IMR-90 (cell line): Measurements from ENCODE around the gene TNK2. TPM values are rescaled to one million over a fixed set of nuclear protein-coding genes. Genes with fewer than 3 reads are reported as not detected.
"Not testable (repeated sequence)": the region's sequence is repeated elsewhere in the genome, so short reads cannot be mapped to it uniquely, and the experiment has no call there.

Source experiments
- ATAC-seq: fragments of 200-7000 bp; cut with Tn5 transposase; 2 replicates; pipeline ENCODE4 v1.9.1; 2020; ENCODE audit warnings: low read depth, mild to moderate bottlenecking, moderate library complexity
- BruUV-seq: library from RNA; stranded (reverse); fragments of 400-500 nt; replicated peaks from 2 replicates; lab custom pipeline; 2021; lab: Mats Ljungman, UMichigan
- CTCF ChIA-PET: fragments of 300-600 bp; formaldehyde crosslinking; extraction: SDS; loops from one replicate; lab custom pipeline; 2021; ENCODE audit warnings: antibody characterized with exemption; lab: Yijun Ruan, JAX
- POLR2A ChIA-PET: fragments of 300-600 bp; sonication (Branson Sonifier 250); formaldehyde crosslinking; loops from one replicate; lab custom pipeline; 2022; ENCODE audit warnings: antibody characterized with exemption; ENCODE audit not compliant: unreplicated experiment; lab: Charles Lee
- DNase-seq: peaks from one replicate; pipeline ENCODE4 v3.0.0; 2013
- H2AFZ ChIP-seq: replicated peaks from 2 replicates; pipeline ENCODE3; 2013; ENCODE audit warnings: low read length, mild to moderate bottlenecking; ENCODE audit not compliant: poor library complexity
- H2AK5ac ChIP-seq: 2 replicates; pipeline ENCODE4 v1.6.1; 2013; ENCODE audit warnings: low read depth, low read length, inconsistent platforms
- H2AK9ac ChIP-seq: replicated peaks from 2 replicates; pipeline ENCODE3; 2013; ENCODE audit warnings: mild to moderate bottlenecking, low read depth, low read length, moderate library complexity; ENCODE audit not compliant: poor library complexity
- H2BK120ac ChIP-seq: 2 replicates; pipeline ENCODE4 v1.6.1; 2013; ENCODE audit warnings: low read depth, low read length, inconsistent platforms
- H2BK15ac ChIP-seq: 3 replicates; pipeline ENCODE4 v1.6.1; 2013; ENCODE audit warnings: low read depth, low read length, inconsistent platforms
- H2BK20ac ChIP-seq: 2 replicates; pipeline ENCODE4 v1.6.1; 2013; ENCODE audit warnings: low read depth, mild to moderate bottlenecking, inconsistent platforms, low read length, moderate library complexity
- H2BK5ac ChIP-seq: 2 replicates; pipeline ENCODE4 v1.6.1; 2013; ENCODE audit warnings: mild to moderate bottlenecking, low read depth, low read length, inconsistent platforms; ENCODE audit not compliant: poor library complexity, severe bottlenecking
- H3K14ac ChIP-seq: replicated peaks from 2 replicates; pipeline ENCODE4 v1.6.1; 2013; ENCODE audit warnings: low read depth, low read length, inconsistent platforms
- H3K18ac ChIP-seq: 2 replicates; pipeline ENCODE4 v1.6.1; 2013; ENCODE audit warnings: low read depth, low read length, control low read depth
- H3K23ac ChIP-seq: 2 replicates; pipeline ENCODE4 v1.6.1; 2013; ENCODE audit warnings: low read depth, low read length, inconsistent platforms
- H3K27ac ChIP-seq: 2 replicates; pipeline ENCODE4 v1.5.1; 2013; ENCODE audit warnings: mild to moderate bottlenecking, control low read depth, low read length; ENCODE audit not compliant: insufficient read depth
- H3K27me3 ChIP-seq: 2 replicates; pipeline ENCODE4 v1.6.1; 2013; ENCODE audit warnings: low read length; ENCODE audit not compliant: control insufficient read depth, insufficient read depth
- H3K36me3 ChIP-seq: 2 replicates; pipeline ENCODE4 v1.6.1; 2013; ENCODE audit warnings: low read length, mixed read lengths; ENCODE audit not compliant: control insufficient read depth, insufficient read depth
- H3K4ac ChIP-seq: 2 replicates; pipeline ENCODE4 v1.6.1; 2013; ENCODE audit warnings: low read depth, low read length, inconsistent platforms
- H3K4me1 ChIP-seq: 2 replicates; pipeline ENCODE4 v1.6.1; 2013; ENCODE audit warnings: low read length, mixed read lengths; ENCODE audit not compliant: control insufficient read depth, insufficient read depth
- H3K4me2 ChIP-seq: 2 replicates; pipeline ENCODE4 v1.6.1; 2013; ENCODE audit warnings: low read depth, mild to moderate bottlenecking, control low read depth, low read length, moderate library complexity
- H3K4me3 ChIP-seq: 2 replicates; pipeline ENCODE4 v1.5.1; 2013; ENCODE audit warnings: low read depth, mild to moderate bottlenecking, control low read depth, low read length, moderate library complexity; ENCODE audit not compliant: insufficient read depth
- H3K56ac ChIP-seq: 2 replicates; pipeline ENCODE4 v1.6.1; 2013; ENCODE audit warnings: low read length, inconsistent platforms; ENCODE audit not compliant: insufficient read depth; ENCODE audit errors: extremely low read depth
- H3K79me1 ChIP-seq, 2 experiments: 2 replicates each; pipeline ENCODE4 v1.6.1; 2013; ENCODE audit warnings: low read length in 2 of 2, inconsistent platforms in 1 of 2, low read depth in 1 of 2
- H3K9ac ChIP-seq: 2 replicates; pipeline ENCODE4 v1.6.1; 2013; ENCODE audit warnings: low read depth, low read length, control low read depth
- H3K9me1 ChIP-seq: 2 replicates; pipeline ENCODE4 v1.6.1; 2013; ENCODE audit warnings: low read length, inconsistent platforms; ENCODE audit not compliant: insufficient read depth
- H3K9me3 ChIP-seq: 2 replicates; pipeline ENCODE4 v1.6.1; 2013; ENCODE audit warnings: low read length; ENCODE audit not compliant: control insufficient read depth, insufficient read depth
- H4K20me1 ChIP-seq: 2 replicates; pipeline ENCODE4 v1.6.1; 2013; ENCODE audit warnings: low read length, inconsistent platforms; ENCODE audit not compliant: insufficient read depth
- H4K5ac ChIP-seq: 2 replicates; pipeline ENCODE4 v1.6.1; 2013; ENCODE audit warnings: mild to moderate bottlenecking, low read depth, low read length, control low read depth
- H4K8ac ChIP-seq, 2 experiments: 2 replicates each; pipeline ENCODE4 v1.6.1; 2013; ENCODE audit warnings: low read depth in 2 of 2, low read length in 2 of 2, control low read depth in 1 of 2, inconsistent platforms in 1 of 2
- H4K91ac ChIP-seq: 2 replicates; pipeline ENCODE4 v1.6.1; 2013; ENCODE audit warnings: low read depth, low read length, inconsistent platforms; ENCODE audit not compliant: insufficient read depth
- CEBPB ChIP-seq: IDR thresholded peaks from 2 replicates; pipeline ENCODE4 v1.6.1; 2012; ENCODE audit warnings: low read depth, low read length, improper control_type of control experiment
- MAFK ChIP-seq: IDR thresholded peaks from 2 replicates; pipeline ENCODE4 v1.6.1; 2012; ENCODE audit warnings: low read depth, low read length, improper control_type of control experiment
- NFE2L2 ChIP-seq: fragments of 150-350 bp; IDR thresholded peaks from 2 replicates; pipeline ENCODE4 v1.6.1; 2016; ENCODE audit warnings: low read depth, mild to moderate bottlenecking, low read length
- POLR2A ChIP-seq: IDR thresholded peaks from 2 replicates; pipeline ENCODE4 v1.6.1; 2012; ENCODE audit warnings: mild to moderate bottlenecking, low read depth, low read length
- RAD21 ChIP-seq: IDR thresholded peaks from 2 replicates; pipeline ENCODE4 v1.6.1; 2012; ENCODE audit warnings: low read length, improper control_type of control experiment
- RFX5 ChIP-seq: IDR thresholded peaks from 2 replicates; pipeline ENCODE4 v1.8.0; 2012; ENCODE audit warnings: low read depth, mild to moderate bottlenecking, low read length, moderate library complexity
- USF2 ChIP-seq: fragments of 150-350 bp; IDR thresholded peaks from 2 replicates; pipeline ENCODE4 v1.6.1; 2017; ENCODE audit warnings: mild to moderate bottlenecking, antibody characterized with exemption, low read length, low read depth
- WGBS, 2 experiments: methylation state at CpG; one replicate each; pipeline versions ENCODE4 v1.1.5 to v1.1.7; 2013; ENCODE audit warnings: missing lambda C conversion rate in 2 of 2; ENCODE audit not compliant: insufficient read length in 1 of 2; ENCODE audit errors: extremely low coverage in 2 of 2; 5-methylcytosine and 5-hydroxymethylcytosine counted together
- dilution Hi-C: fragments of 300-500 bp; cut with HindIII; formaldehyde crosslinking; loops from one replicate; pipeline ENCODE4 v1.14.3; 2018; ENCODE audit warnings: low sequenced_read_pairs; ENCODE audit not compliant: unreplicated experiment
- in situ Hi-C: fragments of 300-500 bp; cut with MboI; formaldehyde crosslinking; loops from 3 replicates; pipeline ENCODE4 v1.14.3; 2019; ENCODE audit warnings: low sequenced_read_pairs, inconsistent platforms, mixed read lengths
- intact Hi-C: fragments of 100-400 bp; cut with micrococcal nuclease; formaldehyde crosslinking; loops from 2 replicates; pipeline ENCODE4 v1.10.0; 2022
- polyA plus RNA-seq, 3 experiments: library from polyadenylated mRNA; depleted of rRNA; stranded (reverse); fragments of >200 nt; gene quantifications; 2 replicates each; pipeline ENCODE4 v1.2.3, GENCODE V29; 2012; ENCODE audit warnings: low replicate concordance in 1 of 3
- total RNA-seq: library from RNA; depleted of rRNA; stranded (reverse); fragments of >200 nt; gene quantifications from 2 replicates; pipeline ENCODE4 v1.2.3, GENCODE V29; 2012
- TF ChIP-seq, protein P1 (sequence below): fragments of 150-350 bp; IDR thresholded peaks from 2 replicates; pipeline ENCODE4 v1.6.1; 2016; ENCODE audit warnings: low read depth, mild to moderate bottlenecking, low read length, moderate library complexity, borderline replicate concordance

TNK2 gene
- total and polyA plus RNA-seq, 2 of the 4 experiments (the other 2 are of a cell fraction), result 2.2 to 13.8 TPM

- Histone ChIP-seq H2BK120ac (no peak overlapping the region), H4K5ac (no peak overlapping the region), H3K27me3 (no peaks in the 10 kb centered on the region), H3K14ac (no peak overlapping the region), H2AFZ (no peak overlapping the region), H3K4me2 (no peak overlapping the region), H2AK9ac (no peak overlapping the region), H3K27ac (no peak overlapping the region), H4K20me1 (no peaks in the 10 kb centered on the region), H3K9me1 (no peaks in the 10 kb centered on the region), H3K23ac (no peak overlapping the region), H3K18ac (no peak overlapping the region), H3K4me3 (no peak overlapping the region), H2BK5ac (no peak overlapping the region), H3K9me3 (no peaks in the 10 kb centered on the region), H2AK5ac (no peak overlapping the region), H2BK15ac (no peak overlapping the region), H4K91ac (no peak overlapping the region), H4K8ac (no peak overlapping the region), H3K36me3 (peaks cover 5% of the 10 kb centered on the region; the same call in 1 of the 2 replicates), H2BK20ac (no peak overlapping the region), H3K9ac (no peak overlapping the region), H3K79me1 (no peaks in the 10 kb centered on the region), H3K4ac (no peak overlapping the region), H3K4me1 (no peaks in the 10 kb centered on the region), H3K56ac (no peak overlapping the region)
- intact Hi-C loops (no loop called here), in situ Hi-C loops (loop anchor here (25.0 kb wide), 1 partner anchor 269 kb away; no protein-coding TSS in a partner anchor), dilution Hi-C loops (no loop called here)
- TF ChIP-seq RFX5 (no peak), USF2 (no peak), NFE2L2 (no peak), RAD21 (no peak), CEBPB (no peak), POLR2A (no peak), MAFK (no peak)
- TF ChIP-seq, protein P1, sequence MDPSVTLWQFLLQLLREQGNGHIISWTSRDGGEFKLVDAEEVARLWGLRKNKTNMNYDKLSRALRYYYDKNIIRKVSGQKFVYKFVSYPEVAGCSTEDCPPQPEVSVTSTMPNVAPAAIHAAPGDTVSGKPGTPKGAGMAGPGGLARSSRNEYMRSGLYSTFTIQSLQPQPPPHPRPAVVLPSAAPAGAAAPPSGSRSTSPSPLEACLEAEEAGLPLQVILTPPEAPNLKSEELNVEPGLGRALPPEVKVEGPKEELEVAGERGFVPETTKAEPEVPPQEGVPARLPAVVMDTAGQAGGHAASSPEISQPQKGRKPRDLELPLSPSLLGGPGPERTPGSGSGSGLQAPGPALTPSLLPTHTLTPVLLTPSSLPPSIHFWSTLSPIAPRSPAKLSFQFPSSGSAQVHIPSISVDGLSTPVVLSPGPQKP, result no peak
- no peak for DNase-seq
- ChIA-PET POLR2A (no interaction called here), CTCF (no interaction called here)
- no peak for ATAC-seq
- BruUV-seq, result no TSS peak
- no CpG with 5 or more reads among the region's 7 CpGs for WGBS, 2 experiments
Observed at GRCh38 chr3:195956577-195956976, 48.2 kb upstream of the TNK2 start.

DNA sequence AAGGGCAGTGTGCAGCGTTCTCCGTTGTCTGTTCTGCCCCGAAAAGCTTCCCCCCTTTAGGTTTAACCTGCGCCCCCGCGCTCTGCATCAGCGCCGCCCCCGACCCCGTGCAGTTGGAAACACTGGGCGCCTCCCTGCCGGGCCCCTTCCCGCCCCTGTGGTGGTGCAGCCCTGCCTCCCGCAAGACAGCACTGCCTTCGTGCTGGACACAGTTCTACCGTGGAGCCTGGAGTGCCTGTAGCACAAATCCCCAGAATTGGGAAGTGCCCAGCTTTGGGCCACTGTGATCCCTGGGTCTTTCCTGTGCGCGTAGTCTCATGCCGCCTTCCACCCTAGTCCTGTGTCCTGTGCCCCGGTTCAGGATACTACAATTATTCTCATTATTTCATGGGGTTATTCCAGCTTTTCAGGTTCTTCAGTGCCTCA is 47.1 kb upstream of the TNK2 start:
- H3K27ac ChIP-seq, H2BK20ac ChIP-seq, H4K91ac ChIP-seq, H3K14ac ChIP-seq, H4K8ac ChIP-seq, intact Hi-C loops, DNase-seq, H4K5ac ChIP-seq, H2AK9ac ChIP-seq, H2BK120ac ChIP-seq, H2AFZ ChIP-seq, H3K36me3 ChIP-seq, ATAC-seq, H3K4me3 ChIP-seq, H3K18ac ChIP-seq, H3K9me3 ChIP-seq, H3K4me1 ChIP-seq, H3K9ac ChIP-seq, CTCF ChIA-PET, H3K79me1 ChIP-seq, H3K4ac ChIP-seq, H3K56ac ChIP-seq, H4K20me1 ChIP-seq, BruUV-seq, H3K23ac ChIP-seq, H2AK5ac ChIP-seq, H2BK5ac ChIP-seq, POLR2A ChIA-PET, H3K4me2 ChIP-seq, H3K27me3 ChIP-seq, H2BK15ac ChIP-seq, H3K9me1 ChIP-seq, dilution Hi-C loops: not testable (repeated sequence)
- in situ Hi-C loops, result loop anchor here (25.0 kb wide), 1 partner anchor 268 kb away; no protein-coding TSS in a partner anchor
- 26% methylated on average over 7 of the region's 20 CpGs; no CpG with 5 or more reads in 1 of the 2 experiments for WGBS, 2 experiments
